BLaER1 treated with 17β-estradiol and CSF1 and Interleukin-3, amounts not matched to agents 10 nM and 100 nM (cell line): ENCODE results near the gene CFAP69.

Experiments
- H3K27ac ChIP-seq, 11 experiments: shearing (Covaris generic); formaldehyde crosslinking; 2 replicates each; pipeline ENCODE4 v1.8.1; 2022
- H3K27me3 ChIP-seq, 11 experiments: shearing (Covaris generic); formaldehyde crosslinking; 2 replicates each; pipeline ENCODE4 v1.8.1; 2022
- H3K36me3 ChIP-seq, 11 experiments: shearing (Covaris generic); formaldehyde crosslinking; 2 replicates each; pipeline ENCODE4 v1.8.1; 2022
- H3K4me1 ChIP-seq, 10 experiments: shearing (Covaris generic); formaldehyde crosslinking; 2 replicates each; pipeline ENCODE4 v1.8.1; 2022
- H3K4me2 ChIP-seq, 11 experiments: shearing (Covaris generic); formaldehyde crosslinking; 2 replicates each; pipeline ENCODE4 v1.8.1; 2022
- H3K4me3 ChIP-seq, 10 experiments: shearing (Covaris generic); formaldehyde crosslinking; 2 replicates each; pipeline ENCODE4 v1.8.1; 2022
- H3K9ac ChIP-seq, 11 experiments: shearing (Covaris generic); formaldehyde crosslinking; 2 replicates each; pipeline ENCODE4 v1.8.1; 2022
- H3K9me3 ChIP-seq, 11 experiments: shearing (Covaris generic); formaldehyde crosslinking; replicated peaks in 1 of 11; 2 replicates each; pipeline ENCODE4 v1.8.1; 2022
- H4K20me1 ChIP-seq, 11 experiments: shearing (Covaris generic); formaldehyde crosslinking; 2 replicates each; pipeline ENCODE4 v1.8.1; 2022
- Cebpa-rat ChIP-seq, 11 experiments: shearing (Covaris generic); IDR thresholded peaks; 2 replicates each; pipeline ENCODE4 v1.8.1; 2022

Gene CFAP69

GRCh38 chr7:90227259-90227658 lies 17.7 kb upstream of the CFAP69 start:
- no peaks in the 10 kb centered on the region for H4K20me1 ChIP-seq
- no peak for TF ChIP-seq Cebpa-rat (IDR thresholded peaks at IDR 0.05)
- no peak overlapping the region for H3K4me2 ChIP-seq
- H3K4me3 ChIP-seq: no peak overlapping the region
- H3K9me3 ChIP-seq: no peaks in the 10 kb centered on the region
- H3K4me1 ChIP-seq: no peaks in the 10 kb centered on the region
- H3K9ac ChIP-seq: no peak overlapping the region
- no peak overlapping the region for H3K27ac ChIP-seq
- no peaks in the 10 kb centered on the region for H3K27me3 ChIP-seq
- no peaks in the 10 kb centered on the region for H3K36me3 ChIP-seq

- no peak overlapping the region for H3K4me3 ChIP-seq
- H3K27ac ChIP-seq: no peak overlapping the region
- TF ChIP-seq Cebpa-rat (IDR thresholded peaks at IDR 0.05): no peak
- no peaks in the 10 kb centered on the region for H3K9me3 ChIP-seq
- H4K20me1 ChIP-seq: no peaks in the 10 kb centered on the region
- no peak overlapping the region for H3K4me2 ChIP-seq
- no peaks in the 10 kb centered on the region for H3K4me1 ChIP-seq
- H3K27me3 ChIP-seq: no peaks in the 10 kb centered on the region
- no peaks in the 10 kb centered on the region for H3K36me3 ChIP-seq
- H3K9ac ChIP-seq: no peak overlapping the region
These were observed 15.3 kb upstream of the CFAP69 start for GRCh38 chr7:90229682-90230081.

GRCh38 chr7:90230834-90231233 lies 14.1 kb upstream of the CFAP69 start:
- TF ChIP-seq Cebpa-rat (IDR thresholded peaks at IDR 0.05): no peak
- H3K4me2 ChIP-seq: no peak overlapping the region
- no peaks in the 10 kb centered on the region for H4K20me1 ChIP-seq
- no peaks in the 10 kb centered on the region for H3K27me3 ChIP-seq
- H3K27ac ChIP-seq: no peak overlapping the region
- H3K4me3 ChIP-seq: no peak overlapping the region
- no peaks in the 10 kb centered on the region for H3K36me3 ChIP-seq
- no peaks in the 10 kb centered on the region for H3K9me3 ChIP-seq
- H3K9ac ChIP-seq: no peak overlapping the region
- H3K4me1 ChIP-seq: no peaks in the 10 kb centered on the region

GRCh38 chr7:90231304-90231703 lies 13.7 kb upstream of the CFAP69 start:
- H4K20me1 ChIP-seq: no peaks in the 10 kb centered on the region
- no peak for TF ChIP-seq Cebpa-rat (IDR thresholded peaks at IDR 0.05)
- no peaks in the 10 kb centered on the region for H3K9me3 ChIP-seq
- H3K4me3 ChIP-seq: no peak overlapping the region
- no peaks in the 10 kb centered on the region for H3K36me3 ChIP-seq
- H3K27me3 ChIP-seq: no peaks in the 10 kb centered on the region
- no peaks in the 10 kb centered on the region for H3K4me1 ChIP-seq
- H3K27ac ChIP-seq: no peak overlapping the region
- no peak overlapping the region for H3K4me2 ChIP-seq
- no peak overlapping the region for H3K9ac ChIP-seq

- no peak overlapping the region for H3K27ac ChIP-seq
- H3K36me3 ChIP-seq: no peaks in the 10 kb centered on the region
- no peaks in the 10 kb centered on the region for H3K9me3 ChIP-seq
- no peak overlapping the region for H3K4me3 ChIP-seq
- H3K4me2 ChIP-seq: no peak overlapping the region
- no peak for TF ChIP-seq Cebpa-rat (IDR thresholded peaks at IDR 0.05)
- H4K20me1 ChIP-seq: no peaks in the 10 kb centered on the region
- H3K4me1 ChIP-seq: no peaks in the 10 kb centered on the region
- no peaks in the 10 kb centered on the region for H3K27me3 ChIP-seq
- no peak overlapping the region for H3K9ac ChIP-seq
These were observed 12.5 kb upstream of the CFAP69 start for GRCh38 chr7:90232430-90232829.

GRCh38 chr7:90233569-90233968 lies 11.4 kb upstream of the CFAP69 start:
- no peaks in the 10 kb centered on the region for H3K9me3 ChIP-seq
- no peak overlapping the region for H3K4me3 ChIP-seq
- no peak overlapping the region for H3K4me2 ChIP-seq
- no peaks in the 10 kb centered on the region for H3K27me3 ChIP-seq
- H3K9ac ChIP-seq: no peak overlapping the region
- no peaks in the 10 kb centered on the region for H4K20me1 ChIP-seq
- H3K4me1 ChIP-seq: no peaks in the 10 kb centered on the region
- no peak overlapping the region for H3K27ac ChIP-seq
- H3K36me3 ChIP-seq: no peaks in the 10 kb centered on the region
- no peak for TF ChIP-seq Cebpa-rat (IDR thresholded peaks at IDR 0.05)

GRCh38 chr7:90236721-90237289 lies 8.2 kb upstream of the CFAP69 start:
- Histone ChIP-seq H3K9me3 (no peaks in the 10 kb centered on the region), H3K27ac (no peak overlapping the region), H4K20me1 (no peaks in the 10 kb centered on the region), H3K9ac (no peak overlapping the region), H3K4me2 (no peak overlapping the region), H3K27me3 (no peaks in the 10 kb centered on the region), H3K36me3 (no peaks in the 10 kb centered on the region), H3K4me3 (no peak overlapping the region), H3K4me1 (no peaks in the 10 kb centered on the region)
- no peak for TF ChIP-seq Cebpa-rat (IDR thresholded peaks at IDR 0.05)

- no peak overlapping the region for H3K4me3 ChIP-seq
These were observed 7.0 kb upstream of the CFAP69 start for GRCh38 chr7:90238022-90238421.

GRCh38 chr7:90238583-90238982 lies 6.4 kb upstream of the CFAP69 start:
- Histone ChIP-seq H3K4me1 (no peaks in the 10 kb centered on the region), H3K9ac (no peak overlapping the region), H3K36me3 (no peaks in the 10 kb centered on the region), H3K27me3 (no peaks in the 10 kb centered on the region), H3K27ac (no peak overlapping the region), H3K4me2 (no peak overlapping the region), H3K4me3 (no peak overlapping the region), H3K9me3 (no peaks in the 10 kb centered on the region), H4K20me1 (no peaks in the 10 kb centered on the region)
- no peak for TF ChIP-seq Cebpa-rat (IDR thresholded peaks at IDR 0.05)

More at GRCh38 chr7:90238022-90238421, 7.0 kb upstream of the CFAP69 start:
- Histone ChIP-seq H3K36me3 (no peaks in the 10 kb centered on the region), H3K9ac (no peak overlapping the region), H3K27me3 (no peaks in the 10 kb centered on the region), H3K4me1 (no peaks in the 10 kb centered on the region), H4K20me1 (no peaks in the 10 kb centered on the region), H3K4me2 (no peak overlapping the region), H3K27ac (no peak overlapping the region), H3K9me3 (no peaks in the 10 kb centered on the region)
- TF ChIP-seq Cebpa-rat (IDR thresholded peaks at IDR 0.05): no peak

GRCh38 chr7:90239050-90239449 lies 5.9 kb upstream of the CFAP69 start:
- H3K4me1 ChIP-seq: no peaks in the 10 kb centered on the region
- peaks cover 0 to under 1% (median 0%) of the 10 kb centered on the region in 11 experiments; a peak in 1 of 22 replicates for H3K9me3 ChIP-seq
- no peak overlapping the region for H3K27ac ChIP-seq
- H3K9ac ChIP-seq: no peak overlapping the region
- H3K36me3 ChIP-seq: no peaks in the 10 kb centered on the region
- no peaks in the 10 kb centered on the region for H3K27me3 ChIP-seq
- no peak overlapping the region for H3K4me3 ChIP-seq
- H4K20me1 ChIP-seq: no peaks in the 10 kb centered on the region
- TF ChIP-seq Cebpa-rat (IDR thresholded peaks at IDR 0.05): no peak
- H3K4me2 ChIP-seq: no peak overlapping the region
